HCT116 (cell line): ENCODE measurements around the gene TBCCD1. TPM values are rescaled to one million over a fixed set of nuclear protein-coding genes. Genes with fewer than 3 reads are reported as not detected.

Source experiments
- ATAC-seq: fragments of 200-7000 bp; cut with Tn5 transposase; 2 replicates; pipeline ENCODE4 v1.9.1; 2020; ENCODE audit warnings: mild to moderate bottlenecking, moderate library complexity
- BruUV-seq: library from RNA; stranded (reverse); fragments of 400-500 nt; replicated peaks from 2 replicates; lab custom pipeline; 2021; lab: Mats Ljungman, UMichigan
- CTCF ChIA-PET: fragments of 300-600 bp; sonication (Branson Sonifier 250); formaldehyde crosslinking; loops from one replicate; lab custom pipeline; 2021; ENCODE audit warnings: antibody characterized with exemption; lab: Charles Lee
- POLR2A ChIA-PET: fragments of 300-600, 350-600 bp; sonication (Branson Sonifier 250); formaldehyde crosslinking; loops from one replicate; lab custom pipeline; 2021; ENCODE audit warnings: antibody characterized with exemption; lab: Charles Lee
- RAD21 ChIA-PET, 2 experiments: fragments of 300-600 bp; sonication (Branson Sonifier 250); formaldehyde crosslinking; loops; one replicate each; lab custom pipeline; 2023; ENCODE audit warnings: low total read pairs in 2 of 2; ENCODE audit not compliant: uncharacterized antibody in 2 of 2, unreplicated experiment in 2 of 2, low non-redundant PET in 1 of 2; lab: Charles Lee
- DNase-seq: peaks from one replicate; pipeline ENCODE4 v3.0.0-alpha.2; 2010; ENCODE audit warnings: low read depth, low spot score
- H2AFZ ChIP-seq: fragments of 200-600 bp; shearing (Covaris generic), sonication (generic); 2 replicates; pipeline ENCODE4 v1.6.1; 2017; ENCODE audit warnings: low read depth, mixed run types, mixed read lengths, antibody characterized with exemption, low read length; ENCODE audit not compliant: poor library complexity, severe bottlenecking
- H3K27ac ChIP-seq: 2 replicates; pipeline ENCODE4 v1.5.1; 2012; ENCODE audit warnings: low read depth, low read length
- H3K27me3 ChIP-seq: fragments of 200-600 bp; sonication (generic); 2 replicates; pipeline ENCODE4 v1.6.1; 2016; ENCODE audit warnings: mixed run types, low read length, mixed read lengths; ENCODE audit not compliant: insufficient read depth
- H3K36me3 ChIP-seq, 2 experiments: fragments of 200-500 bp in 1 of 2; fragments of 200-600 bp in 1 of 2; sonication (Bioruptor generic) in 1 of 2; sonication (generic) in 1 of 2; 2 replicates each; pipeline versions ENCODE4 v1.5.1 to v1.6.1; 2014 to 2016; ENCODE audit warnings: low read length in 2 of 2, inconsistent platforms in 1 of 2, mixed read lengths in 1 of 2, mixed run types in 1 of 2; ENCODE audit not compliant: insufficient read depth in 2 of 2, control insufficient read depth in 1 of 2
- H3K4me1 ChIP-seq, 2 experiments: fragments of 200-600 bp in 1 of 2; sonication (generic) in 1 of 2; 2 replicates each; pipeline versions ENCODE4 v1.5.1 to v1.6.1; 2012 to 2017; ENCODE audit warnings: low read length in 2 of 2, inconsistent platforms in 1 of 2, mild to moderate bottlenecking in 1 of 2, mixed read lengths in 1 of 2, mixed run types in 1 of 2, moderate library complexity in 1 of 2; ENCODE audit not compliant: insufficient read depth in 2 of 2, control insufficient read depth in 1 of 2
- H3K4me2 ChIP-seq: fragments of 200-600 bp; sonication (generic); 2 replicates; pipeline ENCODE4 v1.6.1; 2017; ENCODE audit warnings: mixed run types, low read length, mixed read lengths
- H3K4me3 ChIP-seq, 2 experiments: fragments of 200-600 bp in 1 of 2; sonication (generic) in 1 of 2; replicated peaks in 1 of 2; 2 replicates each; pipeline ENCODE4 v1.5.1; 2011 to 2016; ENCODE audit warnings: low read length in 2 of 2, control low read depth in 1 of 2, low read depth in 1 of 2, mild to moderate bottlenecking in 1 of 2, mixed read lengths in 1 of 2, mixed run types in 1 of 2
- H3K79me2 ChIP-seq: fragments of 200-600 bp; sonication (generic); 2 replicates; pipeline ENCODE4 v1.6.1; 2017; ENCODE audit warnings: mild to moderate bottlenecking, mixed run types, low read length, moderate library complexity, mixed read lengths; ENCODE audit not compliant: insufficient read depth
- H3K9ac ChIP-seq: fragments of 200-600 bp; sonication (generic); 2 replicates; pipeline ENCODE4 v1.6.1; 2016; ENCODE audit warnings: low read length, mixed read lengths
- H3K9me2 ChIP-seq: fragments of 200-600 bp; sonication (generic), shearing (Covaris generic); 2 replicates; pipeline ENCODE4 v1.6.1; 2017; ENCODE audit warnings: mixed run types, mild to moderate bottlenecking, moderate library complexity; ENCODE audit not compliant: insufficient read depth
- H3K9me3 ChIP-seq, 2 experiments: fragments of 200-500 bp in 1 of 2; fragments of 200-600 bp in 1 of 2; sonication (Bioruptor generic) in 1 of 2; sonication (generic) in 1 of 2; 2 replicates each; pipeline ENCODE4 v1.6.1; 2014 to 2017; ENCODE audit warnings: low read length in 2 of 2, mixed read lengths in 2 of 2, inconsistent platforms in 1 of 2, low read depth in 1 of 2, mild to moderate bottlenecking in 1 of 2, mixed run types in 1 of 2, moderate library complexity in 1 of 2; ENCODE audit not compliant: control insufficient read depth in 1 of 2, insufficient read depth in 1 of 2
- H4K20me1 ChIP-seq: fragments of 200-600 bp; sonication (generic), shearing (Covaris generic); 2 replicates; pipeline ENCODE4 v1.6.1; 2017; ENCODE audit warnings: mixed run types, mild to moderate bottlenecking, moderate library complexity; ENCODE audit not compliant: insufficient read depth
- CEBPB ChIP-seq: IDR thresholded peaks from 2 replicates; pipeline ENCODE4 v1.6.1; 2012; ENCODE audit warnings: low read depth
- EZH2 ChIP-seq: fragments of 200-600 bp; sonication (generic); IDR thresholded peaks from 2 replicates; pipeline ENCODE4 v1.6.1; 2017; ENCODE audit warnings: antibody characterized with exemption, mixed run types
- EZH2phosphoT487 ChIP-seq: fragments of 200-600 bp; IDR thresholded peaks from 2 replicates; pipeline ENCODE4 v1.6.1; 2018; ENCODE audit warnings: antibody characterized with exemption, borderline replicate concordance
- FOSL1 ChIP-seq: IDR thresholded peaks from 2 replicates; pipeline ENCODE4 v1.6.1; 2012; ENCODE audit warnings: low read depth
- POLR2A ChIP-seq: IDR thresholded peaks from 2 replicates; pipeline ENCODE4 v1.7.0; 2011; ENCODE audit warnings: borderline replicate concordance; ENCODE audit not compliant: insufficient read depth, insufficient read length; ENCODE audit errors: extremely low read depth
- SIN3A ChIP-seq: IDR thresholded peaks from 2 replicates; pipeline ENCODE4 v1.6.1; 2012; ENCODE audit warnings: low read depth
- SP1 ChIP-seq: IDR thresholded peaks from 2 replicates; pipeline ENCODE4 v1.6.1; 2012; ENCODE audit warnings: low read depth
- YY1 ChIP-seq: IDR thresholded peaks from 2 replicates; pipeline ENCODE4 v1.6.1; 2011; ENCODE audit warnings: low read length, low read depth, moderate library complexity, mild to moderate bottlenecking; ENCODE audit not compliant: insufficient replicate concordance; ENCODE audit errors: extremely low read depth
- ZNF274 ChIP-seq: fragments of 200-500 bp; sonication (Bioruptor generic); IDR thresholded peaks from 2 replicates; pipeline ENCODE4 v1.6.1; 2014; ENCODE audit warnings: mild to moderate bottlenecking, low read depth, low read length, inconsistent platforms
- intact Hi-C: fragments of 100-400 bp; cut with micrococcal nuclease; formaldehyde crosslinking; loops from 2 replicates; pipeline ENCODE4 v1.10.0; 2022
- total RNA-seq: library from RNA; stranded (reverse); gene quantifications from one replicate; pipeline ENCODE4 v1.2.1, GENCODE V29; 2021; ENCODE audit not compliant: unreplicated experiment
- TF ChIP-seq, protein P1 (sequence below): IDR thresholded peaks from 2 replicates; pipeline ENCODE4 v1.6.1; 2011; ENCODE audit warnings: mild to moderate bottlenecking, low read length, moderate library complexity; ENCODE audit not compliant: insufficient replicate concordance; ENCODE audit errors: extremely low read depth
- TF ChIP-seq, protein P2 (sequence below): IDR thresholded peaks from 2 replicates; pipeline ENCODE4 v1.6.1; 2012; ENCODE audit warnings: low read depth

TBCCD1 gene
- total RNA-seq, 1 experiment from 2014 or later: 16.8 TPM

- Histone ChIP-seq H4K20me1 (no peaks in the 10 kb centered on the region), H3K36me3 (no peaks in the 10 kb centered on the region), H3K9me2 (no peaks in the 10 kb centered on the region), H3K27ac (no peak overlapping the region), H3K4me2 (no peak overlapping the region), H3K4me3 (no peak overlapping the region), H2AFZ (no peak overlapping the region), H3K4me1 (no peaks in the 10 kb centered on the region), H3K27me3 (0 out of 2 replicates have a peak, but pooled peaks cover 12% of the 10 kb centered on the region), H3K9me3 (no peaks in the 10 kb centered on the region), H3K9ac (no peak overlapping the region), H3K79me2 (no peaks in the 10 kb centered on the region)
- TF ChIP-seq SP1: no peak
- no peak for TF ChIP-seq FOSL1
- no peak for TF ChIP-seq POLR2A
- no peak for TF ChIP-seq YY1
- no peak for TF ChIP-seq ZNF274
- TF ChIP-seq, protein P1, sequence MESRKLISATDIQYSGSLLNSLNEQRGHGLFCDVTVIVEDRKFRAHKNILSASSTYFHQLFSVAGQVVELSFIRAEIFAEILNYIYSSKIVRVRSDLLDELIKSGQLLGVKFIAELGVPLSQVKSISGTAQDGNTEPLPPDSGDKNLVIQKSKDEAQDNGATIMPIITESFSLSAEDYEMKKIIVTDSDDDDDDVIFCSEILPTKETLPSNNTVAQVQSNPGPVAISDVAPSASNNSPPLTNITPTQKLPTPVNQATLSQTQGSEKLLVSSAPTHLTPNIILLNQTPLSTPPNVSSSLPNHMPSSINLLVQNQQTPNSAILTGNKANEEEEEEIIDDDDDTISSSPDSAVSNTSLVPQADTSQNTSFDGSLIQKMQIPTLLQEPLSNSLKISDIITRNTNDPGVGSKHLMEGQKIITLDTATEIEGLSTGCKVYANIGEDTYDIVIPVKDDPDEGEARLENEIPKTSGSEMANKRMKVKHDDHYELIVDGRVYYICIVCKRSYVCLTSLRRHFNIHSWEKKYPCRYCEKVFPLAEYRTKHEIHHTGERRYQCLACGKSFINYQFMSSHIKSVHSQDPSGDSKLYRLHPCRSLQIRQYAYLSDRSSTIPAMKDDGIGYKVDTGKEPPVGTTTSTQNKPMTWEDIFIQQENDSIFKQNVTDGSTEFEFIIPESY: no peak
- no peak for TF ChIP-seq EZH2phosphoT487
- no peak for TF ChIP-seq EZH2
- no peak for TF ChIP-seq SIN3A
- TF ChIP-seq CEBPB: no peak
- TF ChIP-seq, protein P2, sequence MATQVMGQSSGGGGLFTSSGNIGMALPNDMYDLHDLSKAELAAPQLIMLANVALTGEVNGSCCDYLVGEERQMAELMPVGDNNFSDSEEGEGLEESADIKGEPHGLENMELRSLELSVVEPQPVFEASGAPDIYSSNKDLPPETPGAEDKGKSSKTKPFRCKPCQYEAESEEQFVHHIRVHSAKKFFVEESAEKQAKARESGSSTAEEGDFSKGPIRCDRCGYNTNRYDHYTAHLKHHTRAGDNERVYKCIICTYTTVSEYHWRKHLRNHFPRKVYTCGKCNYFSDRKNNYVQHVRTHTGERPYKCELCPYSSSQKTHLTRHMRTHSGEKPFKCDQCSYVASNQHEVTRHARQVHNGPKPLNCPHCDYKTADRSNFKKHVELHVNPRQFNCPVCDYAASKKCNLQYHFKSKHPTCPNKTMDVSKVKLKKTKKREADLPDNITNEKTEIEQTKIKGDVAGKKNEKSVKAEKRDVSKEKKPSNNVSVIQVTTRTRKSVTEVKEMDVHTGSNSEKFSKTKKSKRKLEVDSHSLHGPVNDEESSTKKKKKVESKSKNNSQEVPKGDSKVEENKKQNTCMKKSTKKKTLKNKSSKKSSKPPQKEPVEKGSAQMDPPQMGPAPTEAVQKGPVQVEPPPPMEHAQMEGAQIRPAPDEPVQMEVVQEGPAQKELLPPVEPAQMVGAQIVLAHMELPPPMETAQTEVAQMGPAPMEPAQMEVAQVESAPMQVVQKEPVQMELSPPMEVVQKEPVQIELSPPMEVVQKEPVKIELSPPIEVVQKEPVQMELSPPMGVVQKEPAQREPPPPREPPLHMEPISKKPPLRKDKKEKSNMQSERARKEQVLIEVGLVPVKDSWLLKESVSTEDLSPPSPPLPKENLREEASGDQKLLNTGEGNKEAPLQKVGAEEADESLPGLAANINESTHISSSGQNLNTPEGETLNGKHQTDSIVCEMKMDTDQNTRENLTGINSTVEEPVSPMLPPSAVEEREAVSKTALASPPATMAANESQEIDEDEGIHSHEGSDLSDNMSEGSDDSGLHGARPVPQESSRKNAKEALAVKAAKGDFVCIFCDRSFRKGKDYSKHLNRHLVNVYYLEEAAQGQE: no peak
- ChIA-PET CTCF (interaction anchor here (1.2 kb wide), 1 partner anchor 271 kb away, joined by 4 read pairs; no protein-coding TSS in a partner anchor), POLR2A (no interaction called here), RAD21 (no interaction called here)
- BruUV-seq: no TSS peak
- no peak for DNase-seq
- intact Hi-C loops: no loop called here
- ATAC-seq: no peak
These were observed 36.7 kb downstream of the TBCCD1 start for GRCh38 chr3:186530415-186530814.
